K562 (cell line): ENCODE measurements around the gene RNASE8. TPM values are rescaled to one million over a fixed set of nuclear protein-coding genes. Genes with fewer than 3 reads are reported as not detected.

Experiments used
- ATAC-seq: fragments of 200-7000 bp; cut with Tn5 transposase; 3 replicates; pipeline ENCODE4 v1.9.1; 2020; ENCODE audit warnings: moderate library complexity
- BruUV-seq: library from RNA; stranded (reverse); fragments of 400-500 nt; replicated peaks from 2 replicates; lab custom pipeline; 2021; lab: Mats Ljungman, UMichigan
- CTCF ChIA-PET: fragments of 300-600 bp; formaldehyde crosslinking; extraction: SDS; loops from one replicate; lab custom pipeline; 2021; ENCODE audit warnings: low intra/inter-chr PET ratio; lab: Yijun Ruan, JAX
- POLR2A ChIA-PET: fragments of 300-600, 350-650 bp; sonication (Branson Sonifier 250); formaldehyde crosslinking; extraction: SDS; loops from one replicate; lab custom pipeline; 2021; ENCODE audit warnings: antibody characterized with exemption, inconsistent platforms; lab: Yijun Ruan, JAX
- DNase-seq, 4 experiments: peaks; one replicate each; pipeline versions ENCODE4 v3.0.0 to v3.0.0-alpha.2; 2011 to 2018; ENCODE audit warnings: low spot score in 3 of 4, mixed read lengths in 3 of 4; ENCODE audit errors: extremely low read depth in 1 of 4
- FAIRE-seq: peaks from 2 replicates; lab custom pipeline; 2011; peaks lifted over from hg19 to GRCh38; lab: Jason Lieb, UNC
- H2AFZ ChIP-seq: 2 replicates; pipeline ENCODE4 v1.6.0; 2011; ENCODE audit warnings: low read depth, low read length, control low read depth, inconsistent platforms
- H3K27ac ChIP-seq: fragments of 200-600 bp; 3 replicates; pipeline ENCODE4 v1.8.0; 2011; ENCODE audit warnings: low read depth, mild to moderate bottlenecking, control low read depth, inconsistent platforms, low read length, moderate library complexity, mixed read lengths; ENCODE audit errors: extremely low read depth
- H3K27me3 ChIP-seq, 2 experiments: fragments of 300-600 bp in 1 of 2; 2 replicates in 1 of 2; 3 replicates in 1 of 2; pipeline versions ENCODE4 v1.6.0 to v1.8.0; 2011; ENCODE audit warnings: inconsistent platforms in 2 of 2, low read length in 2 of 2, mild to moderate bottlenecking in 1 of 2, mixed read lengths in 1 of 2, moderate library complexity in 1 of 2; ENCODE audit not compliant: control insufficient read depth in 2 of 2, insufficient read depth in 2 of 2
- H3K36me3 ChIP-seq: fragments of 300-600 bp; 3 replicates; pipeline ENCODE4 v1.8.0; 2011; ENCODE audit warnings: mild to moderate bottlenecking, low read length, inconsistent platforms; ENCODE audit not compliant: control insufficient read depth, insufficient read depth
- H3K4me1 ChIP-seq, 2 experiments: fragments of 200-600 bp in 1 of 2; replicated peaks in 1 of 2; 2 replicates in 1 of 2; 3 replicates in 1 of 2; pipeline versions ENCODE4 v1.5.1 to v1.8.0; 2011; ENCODE audit warnings: inconsistent platforms in 2 of 2, low read length in 2 of 2, mild to moderate bottlenecking in 1 of 2, mixed read lengths in 1 of 2, moderate library complexity in 1 of 2; ENCODE audit not compliant: control insufficient read depth in 2 of 2, insufficient read depth in 2 of 2
- H3K4me2 ChIP-seq: 2 replicates; pipeline ENCODE4 v1.6.1; 2011; ENCODE audit warnings: low read length, control low read depth, inconsistent platforms, mixed read lengths; ENCODE audit not compliant: insufficient read depth
- H3K4me3 ChIP-seq: fragments of 200-600 bp; sonication (generic), shearing (Covaris generic); 2 replicates; pipeline ENCODE4 v1.5.1; 2016; ENCODE audit warnings: control low read depth, inconsistent platforms
- H3K79me2 ChIP-seq: fragments of 200-600 bp; 3 replicates; pipeline ENCODE4 v1.8.0; 2011; ENCODE audit warnings: low read length, inconsistent platforms; ENCODE audit not compliant: control insufficient read depth, insufficient read depth
- H3K9ac ChIP-seq, 2 experiments: 2 replicates each; pipeline versions ENCODE4 v1.6.0 to v1.6.1; 2011; ENCODE audit warnings: low read depth in 2 of 2, low read length in 2 of 2, control low read depth in 1 of 2, inconsistent platforms in 1 of 2, mild to moderate bottlenecking in 1 of 2, mixed read lengths in 1 of 2; ENCODE audit not compliant: insufficient read depth in 1 of 2
- H3K9me1 ChIP-seq: one replicate; pipeline ENCODE4 v1.6.0; 2011; ENCODE audit warnings: inconsistent platforms, mild to moderate bottlenecking, low read length, moderate library complexity; ENCODE audit not compliant: control insufficient read depth, insufficient read depth
- H3K9me3 ChIP-seq: replicated peaks from 2 replicates; pipeline ENCODE4 v1.5.1; 2011; ENCODE audit warnings: low read depth, low read length, inconsistent platforms; ENCODE audit not compliant: control insufficient read depth, insufficient read depth
- H4K20me1 ChIP-seq: replicated peaks from 2 replicates; pipeline ENCODE4 v1.6.1; 2011; ENCODE audit warnings: low read length, inconsistent platforms, mixed read lengths; ENCODE audit not compliant: control insufficient read depth, insufficient read depth
- ARID1B ChIP-seq: fragments of 450-650 bp; IDR thresholded peaks from 2 replicates; pipeline ENCODE4 v1.6.1; 2016; ENCODE audit warnings: antibody characterized with exemption, mild to moderate bottlenecking, inconsistent platforms
- DDX20 ChIP-seq: fragments of 450-650 bp; IDR thresholded peaks from 2 replicates; pipeline ENCODE4 v1.6.1; 2016; ENCODE audit warnings: missing genetic modification characterization, low read depth, mild to moderate bottlenecking, missing compliant biosample characterization, moderate library complexity
- DLX4 ChIP-seq: fragments of 250-450 bp; sonication (Bioruptor Pico); IDR thresholded peaks from 2 replicates; pipeline ENCODE4 v1.6.1; 2021; ENCODE audit warnings: mild to moderate bottlenecking
- ETS2 ChIP-seq: IDR thresholded peaks from 2 replicates; pipeline ENCODE4 v1.6.1; 2016; ENCODE audit warnings: borderline replicate concordance, missing genetic modification characterization, mild to moderate bottlenecking, moderate library complexity, missing compliant biosample characterization; ENCODE audit not compliant: poor library complexity, severe bottlenecking
- GATAD2A ChIP-seq: fragments of 450-650 bp; IDR thresholded peaks from 2 replicates; pipeline ENCODE4 v1.6.1; 2017
- HLTF ChIP-seq: fragments of 450-650 bp; IDR thresholded peaks from 2 replicates; pipeline ENCODE4 v1.6.1; 2016
- POLR3A ChIP-seq: IDR thresholded peaks from 2 replicates; pipeline ENCODE4 v1.6.1; 2011; ENCODE audit warnings: borderline replicate concordance, mild to moderate bottlenecking, moderate library complexity; ENCODE audit not compliant: insufficient read length, insufficient read depth; ENCODE audit errors: extremely low read depth
- RBM17 ChIP-seq: fragments of 200-400 bp; formaldehyde crosslinking; IDR thresholded peaks from 2 replicates; pipeline ENCODE4 v1.6.1; 2017; ENCODE audit warnings: low read depth, mild to moderate bottlenecking, low read length, borderline replicate concordance
- SNIP1 ChIP-seq: fragments of 450-650 bp; IDR thresholded peaks from 2 replicates; pipeline ENCODE4 v1.7.1; 2017; ENCODE audit warnings: low read depth, mild to moderate bottlenecking
- SRSF7 ChIP-seq: fragments of 200-400 bp; formaldehyde crosslinking; optimal IDR thresholded peaks from 2 replicates; pipeline ENCODE3; 2017; ENCODE audit warnings: mild to moderate bottlenecking, low read depth, low read length
- TCF7 ChIP-seq: sonication (generic); IDR thresholded peaks from 2 replicates; pipeline ENCODE4 v1.6.1; 2016; ENCODE audit warnings: antibody characterized with exemption, borderline replicate concordance
- YY1 ChIP-seq, 3 experiments: IDR thresholded peaks; 2 replicates each; pipeline ENCODE4 v1.6.1; 2011; ENCODE audit warnings: low read length in 2 of 3, mild to moderate bottlenecking in 2 of 3, moderate library complexity in 2 of 3, borderline replicate concordance in 1 of 3, control low read depth in 1 of 3, low read depth in 1 of 3; ENCODE audit not compliant: insufficient read depth in 3 of 3, insufficient replicate concordance in 2 of 3, control insufficient read depth in 1 of 3, insufficient read length in 1 of 3; ENCODE audit errors: extremely low read depth in 1 of 3
- WGBS: fragments of 100-300 bp; shearing (Covaris generic); methylation state at CpG from one replicate; pipeline ENCODE4 v1.1.6; 2016; ENCODE audit warnings: low coverage, mixed read lengths; ENCODE audit not compliant: insufficient coverage; ENCODE audit errors: missing lambda C conversion rate; 5-methylcytosine and 5-hydroxymethylcytosine counted together
- in situ Hi-C: fragments of 300-500 bp; cut with MboI; formaldehyde crosslinking; loops from 4 replicates; pipeline ENCODE4 v1.15.0; 2018; ENCODE audit warnings: inconsistent platforms, mixed read lengths
- intact Hi-C: fragments of 100-400 bp; cut with micrococcal nuclease; formaldehyde crosslinking; loops from 2 replicates; pipeline ENCODE4 v1.14.2; 2022
- polyA plus RNA-seq, 8 experiments: library from polyadenylated mRNA; depleted of rRNA in 4 of 8; stranded (reverse) in 5 of 8; unstranded in 3 of 8; fragments of >200 nt; fragmentation: Nextera tagmentation in 2 of 8; fragmentation: Illumina TruSeq in 1 of 8; extraction: Ambion mirVana in 2 of 8; extraction: Trizol in 1 of 8; gene quantifications; 2 replicates each; pipeline versions ENCODE4 v1.2.1 to v1.2.3, GENCODE V29; 2011 to 2014; ENCODE audit warnings: inconsistent platforms in 1 of 8, missing spikeins in 1 of 8
- total RNA-seq, 7 experiments: library from RNA; depleted of rRNA in 6 of 7; stranded (reverse); fragments of >200 nt in 6 of 7; fragmentation: Illumina TruSeq in 2 of 7; extraction: Trizol in 2 of 7; gene quantifications; 2 replicates each; pipeline versions ENCODE4 v1.2.1 to v1.2.3, GENCODE V29; 2011 to 2021; ENCODE audit warnings: low replicate concordance in 1 of 7

The RNASE8 gene
- total and polyA plus RNA-seq, 9 of the 15 experiments (the other 6 are each of a cell fraction or from before 2014, with no cell fraction given) = not detected

GRCh38 chr14:21015312-21015711, 42.3 kb upstream of the RNASE8 start:
- Histone ChIP-seq H3K4me2 (no peak overlapping the region), H2AFZ (no peak overlapping the region), H3K27me3 (no peaks in the 10 kb centered on the region), H3K4me3 (no peak overlapping the region), H3K4me1 (peaks cover 0 to 7% of the 10 kb centered on the region in 2 experiments; a peak in 1 of 5 replicates), H4K20me1 (no peaks in the 10 kb centered on the region), H3K9me1 (no peaks in the 10 kb centered on the region), H3K9me3 (no peaks in the 10 kb centered on the region), H3K27ac (no peak overlapping the region), H3K79me2 (no peaks in the 10 kb centered on the region), H3K36me3 (peaks cover 23% of the 10 kb centered on the region; the same call in 1 of the 3 replicates), H3K9ac (no peak overlapping the region)
- ATAC-seq (no peak), FAIRE-seq (no peak), DNase-seq (no peak)
- no TSS peak for BruUV-seq
- CTCF ChIA-PET = interaction anchor here (1.1 to 2.5 kb wide), 4 partner anchors 24 to 89 kb away, joined by 3 to 33 read pairs (median 12); no protein-coding TSS in a partner anchor
- intact Hi-C loops (loop anchor here (2.0 kb wide), 1 partner anchor 79 kb away; no protein-coding TSS in a partner anchor), in situ Hi-C loops (no loop called here)
- WGBS = 59% methylated on average over 6 of the region's 6 CpGs
- TF ChIP-seq SRSF7 (no peak), POLR3A (no peak)
- POLR2A ChIA-PET = interaction anchor here (0.7 to 3.0 kb wide), 10 partner anchors 9 to 188 kb away, joined by 3 to 15 read pairs (median 4); partner anchors contain the start of gene NDRG2

- POLR2A ChIA-PET = interaction anchor here (2.5 to 3.0 kb wide), 2 partner anchors 23 to 88 kb away, joined by 8 to 15 read pairs; no protein-coding TSS in a partner anchor
- no peak for DNase-seq
- peak overlapping the region in 1 of 2 experiments; percentile 45; a peak in 1 of 4 replicates for H3K9ac ChIP-seq
- H4K20me1 ChIP-seq = no peaks in the 10 kb centered on the region
- H3K9me1 ChIP-seq = no peaks in the 10 kb centered on the region
- H3K27ac ChIP-seq = no peak overlapping the region
- no peaks in the 10 kb centered on the region for H3K27me3 ChIP-seq
- H3K9me3 ChIP-seq = no peaks in the 10 kb centered on the region
- 57% methylated on average over 8 of the region's 9 CpGs for WGBS
- FAIRE-seq = no peak
- no peak for ATAC-seq
- intact Hi-C loops (no loop called here), in situ Hi-C loops (no loop called here)
- no TSS peak for BruUV-seq
- H3K4me1 ChIP-seq = peaks cover 0 to 7% of the 10 kb centered on the region in 2 experiments; a peak in 1 of 5 replicates
- H3K4me3 ChIP-seq = no peak overlapping the region
- peaks cover 34% of the 10 kb centered on the region; the same call in 1 of the 3 replicates for H3K36me3 ChIP-seq
- CTCF ChIA-PET = no interaction called here
- no peak overlapping the region for H3K4me2 ChIP-seq
- no peak overlapping the region for H2AFZ ChIP-seq
- no peaks in the 10 kb centered on the region for H3K79me2 ChIP-seq
- no peak for TF ChIP-seq RBM17
- no peak for TF ChIP-seq GATAD2A
- no peak for TF ChIP-seq DLX4 (CRISPR knock-in tag)
- no peak for TF ChIP-seq YY1 (IDR thresholded peaks at IDR 0.05; ENCODE audit: borderline replicate concordance in 1 of 3, control insufficient read depth in 1 of 3, extremely low read depth in 1 of 3, insufficient read depth in 3 of 3, insufficient read length in 1 of 3, insufficient replicate concordance in 2 of 3, low read depth in 1 of 3, low read length in 2 of 3)
- no peak for TF ChIP-seq TCF7
- no peak for TF ChIP-seq DDX20 (tag)
- no peak for TF ChIP-seq SNIP1
- TF ChIP-seq HLTF = no peak
- no peak for TF ChIP-seq ETS2
- no peak for TF ChIP-seq ARID1B
Measured at GRCh38 chr14:21016413-21017190, 41.0 kb upstream of the RNASE8 start.
